ENCODE measurements around the gene FRYL. TPM values are rescaled to one million over a fixed set of nuclear protein-coding genes. Genes with fewer than 3 reads are reported as not detected.
A peak's percentile ranks its signal among the peaks of the same experiment; 100 is the strongest.

FRYL gene
- total and polyA plus RNA-seq, 2 of the 13 experiments (the other 11 are each of a cell fraction or from before 2014, with no cell fraction given), result 9.7 to 19.6 TPM

DNA sequence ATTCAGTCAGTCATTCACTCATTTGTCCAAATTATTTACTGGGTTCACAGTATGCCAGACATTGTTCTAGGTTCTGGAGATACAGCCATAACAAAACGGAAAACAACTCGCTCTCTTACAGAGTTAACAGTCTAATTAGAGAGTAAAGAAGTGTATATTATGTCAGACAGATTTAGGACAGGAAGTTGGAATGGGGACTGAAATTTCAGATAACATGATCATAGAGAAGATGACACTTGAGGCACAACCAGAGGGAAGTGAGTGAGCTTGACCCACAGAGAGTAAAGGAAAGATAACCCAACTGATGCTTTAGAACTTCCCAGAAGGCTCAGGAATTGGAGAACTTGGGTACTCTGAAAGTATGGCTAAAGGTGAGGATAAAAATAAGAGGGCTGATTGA lies 150.6 kb downstream of the FRYL start (continued):
- TF ChIP-seq ARID4A (CRISPR knock-in tag; IDR thresholded peaks at IDR 0.05; ENCODE audit: borderline replicate concordance), result no peak
- TF ChIP-seq ZNF17 (CRISPR knock-in tag; IDR thresholded peaks at IDR 0.05), result no peak
- TF ChIP-seq ARNT (IDR thresholded peaks at IDR 0.05), result no peak

DNA sequence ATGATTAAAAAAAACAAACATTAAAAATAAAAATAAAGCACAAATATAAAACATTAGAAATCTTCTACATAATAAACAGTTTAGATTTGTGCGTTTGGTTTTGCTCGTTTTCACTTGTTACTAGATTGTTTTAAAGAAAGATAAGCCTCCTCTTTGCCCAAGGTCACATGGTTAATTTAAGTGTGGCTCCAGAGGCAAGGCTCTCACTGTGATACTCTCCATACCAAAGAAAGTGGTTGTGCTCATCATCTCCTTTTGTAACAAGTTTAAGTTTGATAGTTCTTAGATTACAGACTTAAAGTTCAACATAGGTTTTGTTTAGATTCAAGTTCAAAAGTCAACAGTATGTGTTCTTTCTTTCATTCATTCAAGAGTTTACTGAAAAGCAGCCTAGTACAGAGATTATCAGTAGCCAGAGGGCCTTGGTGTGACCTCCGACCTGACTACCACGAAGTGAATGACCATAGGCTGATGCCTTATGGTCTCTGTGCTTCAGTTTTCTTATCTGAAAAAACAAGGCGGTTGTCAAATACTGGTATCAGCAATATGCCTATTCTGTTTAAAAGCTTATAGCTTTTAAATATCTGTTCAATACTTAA lies 156.8 kb downstream of the FRYL start:
- ATAC-seq, result peak; percentile 99
- Histone ChIP-seq H3K27ac (ENCODE audit: extremely low read length, insufficient read depth, low read length) (no peak overlapping the region), H3K4me1 (ENCODE audit: insufficient read depth, low read length) (peaks cover 16% of the 10 kb centered on the region), H3K27me3 (ENCODE audit: control insufficient read depth in 1 of 2, insufficient read depth in 2 of 2, low read length in 2 of 2) (no peaks in the 10 kb centered on the region), H3K79me2 (ENCODE audit: insufficient read depth, low read length) (no peaks in the 10 kb centered on the region), H3K9ac (ENCODE audit: insufficient read depth, low read depth, low read length) (no peak overlapping the region), H4K20me1 (ENCODE audit: insufficient read depth, low read length) (peaks cover 6% of the 10 kb centered on the region; the same call in 1 of the 2 replicates), H3K36me3 (replicated peaks in 1 of 2; ENCODE audit: control insufficient read depth in 1 of 2, insufficient read depth in 2 of 2, low read length in 2 of 2) (peaks cover 1 to 11% of the 10 kb centered on the region in 2 experiments; a peak in 3 of 5 replicates), H3K4me3 (replicated peaks in 1 of 3; ENCODE audit: insufficient read depth in 1 of 3, low read depth in 2 of 3, low read length in 3 of 3) (no peak overlapping the region), H3K9me3 (ENCODE audit: low read length) (no peaks in the 10 kb centered on the region), H2AFZ (ENCODE audit: low read length) (no peak overlapping the region), H3K4me2 (ENCODE audit: low read depth, low read length) (peak overlapping the region; percentile 15; the same call in 1 of the 2 replicates)
- peak; percentile 62 for DNase-seq (ENCODE audit: low spot score)
- FAIRE-seq, result peak; percentile 65
- ChIA-PET CTCF (ENCODE audit: low intra/inter-chr PET ratio, low total read pairs) (no interaction called here), POLR2A (no interaction called here)
- intact Hi-C loops (cut with micrococcal nuclease; ENCODE audit: unreplicated experiment), result loop anchor here (2.0 to 5.0 kb wide), 2 partner anchors 20 to 159 kb away; partner anchors contain the start of gene FRYL
- in situ Hi-C loops (cut with HindIII; ENCODE audit: extremely low pct_ligation_motif_present, low pct_unique_long_range_greater_than_20kb), result no loop called here
- WGBS (ENCODE audit: low lambda C conversion rate), result 24% methylated on average over 5 of the region's 5 CpGs
- no TSS peak for BruUV-seq (replicated peaks)
- TF ChIP-seq POGZ (CRISPR knock-in tag; IDR thresholded peaks at IDR 0.05), result 0 out of 2 replicates have a peak, but pooled peaks have one; percentile 44
- TF ChIP-seq SMAD9 (CRISPR knock-in tag; IDR thresholded peaks at IDR 0.05), result no peak
- TF ChIP-seq SNAPC2 (CRISPR knock-in tag; IDR thresholded peaks at IDR 0.05), result no peak
- TF ChIP-seq PRPF4 (IDR thresholded peaks at IDR 0.05; ENCODE audit: low read depth, low read length, poor library complexity, severe bottlenecking), result no peak
- TF ChIP-seq YEATS2 (CRISPR knock-in tag; IDR thresholded peaks at IDR 0.05; ENCODE audit: borderline replicate concordance), result no peak
- TF ChIP-seq, protein P1, sequence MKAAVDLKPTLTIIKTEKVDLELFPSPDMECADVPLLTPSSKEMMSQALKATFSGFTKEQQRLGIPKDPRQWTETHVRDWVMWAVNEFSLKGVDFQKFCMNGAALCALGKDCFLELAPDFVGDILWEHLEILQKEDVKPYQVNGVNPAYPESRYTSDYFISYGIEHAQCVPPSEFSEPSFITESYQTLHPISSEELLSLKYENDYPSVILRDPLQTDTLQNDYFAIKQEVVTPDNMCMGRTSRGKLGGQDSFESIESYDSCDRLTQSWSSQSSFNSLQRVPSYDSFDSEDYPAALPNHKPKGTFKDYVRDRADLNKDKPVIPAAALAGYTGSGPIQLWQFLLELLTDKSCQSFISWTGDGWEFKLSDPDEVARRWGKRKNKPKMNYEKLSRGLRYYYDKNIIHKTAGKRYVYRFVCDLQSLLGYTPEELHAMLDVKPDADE (CRISPR knock-in tag; IDR thresholded peaks at IDR 0.05), result no peak
- no peak for TF ChIP-seq ZBTB33 (CRISPR knock-in tag; IDR thresholded peaks at IDR 0.05)
- TF ChIP-seq TEAD2 (CRISPR knock-in tag; IDR thresholded peaks at IDR 0.05), result no peak
- TF ChIP-seq ZNF776 (CRISPR knock-in tag; IDR thresholded peaks at IDR 0.05), result no peak
- TF ChIP-seq, protein P2, sequence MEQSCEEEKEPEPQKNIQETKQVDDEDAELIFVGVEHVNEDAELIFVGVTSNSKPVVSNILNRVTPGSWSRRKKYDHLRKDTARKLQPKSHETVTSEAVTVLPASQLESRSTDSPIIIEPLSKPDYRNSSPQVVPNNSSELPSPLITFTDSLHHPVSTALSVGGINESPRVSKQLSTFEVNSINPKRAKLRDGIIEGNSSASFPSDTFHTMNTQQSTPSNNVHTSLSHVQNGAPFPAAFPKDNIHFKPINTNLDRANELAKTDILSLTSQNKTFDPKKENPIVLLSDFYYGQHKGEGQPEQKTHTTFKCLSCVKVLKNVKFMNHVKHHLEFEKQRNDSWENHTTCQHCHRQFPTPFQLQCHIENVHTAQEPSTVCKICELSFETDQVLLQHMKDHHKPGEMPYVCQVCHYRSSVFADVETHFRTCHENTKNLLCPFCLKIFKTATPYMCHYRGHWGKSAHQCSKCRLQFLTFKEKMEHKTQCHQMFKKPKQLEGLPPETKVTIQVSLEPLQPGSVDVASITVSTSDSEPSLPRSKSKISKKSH (CRISPR knock-in tag; IDR thresholded peaks at IDR 0.05; ENCODE audit: borderline replicate concordance), result no peak
- TF ChIP-seq SKI (IDR thresholded peaks at IDR 0.05; ENCODE audit: partially characterized antibody), result peak; percentile 87

All from HepG2 (cell line).